GM13977 (cell line): Measurements from ENCODE around the gene FAM20C.

Experiments
- DNase-seq: peaks from one replicate; pipeline ENCODE4 v3.0.0; 2012; ENCODE audit warnings: low spot score
- CTCF ChIP-seq: IDR thresholded peaks from 2 replicates; pipeline ENCODE4 v1.5.1; 2012; ENCODE audit warnings: mild to moderate bottlenecking, control low read depth; ENCODE audit not compliant: insufficient read depth; ENCODE audit errors: extremely low read depth, missing control alignments
- in situ Hi-C: fragments of 300-500 bp; cut with MboI; formaldehyde crosslinking; loops from one replicate; pipeline ENCODE4 v1.12.0; 2022; ENCODE audit warnings: low sequenced_read_pairs, low pct_unique_long_range_greater_than_20kb, mixed read lengths, inconsistent platforms; ENCODE audit not compliant: unreplicated experiment

FAM20C gene

GRCh38 chr7:278081-278480 lies 85.7 kb downstream of the FAM20C start:
- no peak for DNase-seq
- in situ Hi-C loops, result no loop called here
- no peak for TF ChIP-seq CTCF

- TF ChIP-seq CTCF, result no peak
- in situ Hi-C loops, result no loop called here
- no peak for DNase-seq
Measured at GRCh38 chr7:279821-280220, 87.5 kb downstream of the FAM20C start.

- in situ Hi-C loops, result no loop called here
- no peak for TF ChIP-seq CTCF
- DNase-seq, result no peak
Measured at GRCh38 chr7:280461-280860, 88.1 kb downstream of the FAM20C start.

- in situ Hi-C loops, result no loop called here
- DNase-seq, result no peak
- TF ChIP-seq CTCF, result no peak
Measured at GRCh38 chr7:281637-282036, 89.3 kb downstream of the FAM20C start.

GRCh38 chr7:282621-283020 lies 90.2 kb downstream of the FAM20C start:
- DNase-seq, result no peak
- in situ Hi-C loops, result no loop called here
- no peak for TF ChIP-seq CTCF

- in situ Hi-C loops, result no loop called here
- TF ChIP-seq CTCF, result no peak
- no peak for DNase-seq
Measured at GRCh38 chr7:284762-285722, 92.7 kb downstream of the FAM20C start.
